K562 (cell line): ENCODE results near the gene NPAS3. TPM values are rescaled to one million over a fixed set of nuclear protein-coding genes. Genes with fewer than 3 reads are reported as not detected.

Experiments used
- ATAC-seq: fragments of 200-7000 bp; cut with Tn5 transposase; 3 replicates; pipeline ENCODE4 v1.9.1; 2020; ENCODE audit warnings: moderate library complexity
- BruUV-seq: library from RNA; stranded (reverse); fragments of 400-500 nt; replicated peaks from 2 replicates; lab custom pipeline; 2021; lab: Mats Ljungman, UMichigan
- CTCF ChIA-PET: fragments of 300-600 bp; formaldehyde crosslinking; extraction: SDS; loops from one replicate; lab custom pipeline; 2021; ENCODE audit warnings: low intra/inter-chr PET ratio; lab: Yijun Ruan, JAX
- POLR2A ChIA-PET: fragments of 300-600, 350-650 bp; sonication (Branson Sonifier 250); formaldehyde crosslinking; extraction: SDS; loops from one replicate; lab custom pipeline; 2021; ENCODE audit warnings: antibody characterized with exemption, inconsistent platforms; lab: Yijun Ruan, JAX
- DNase-seq, 4 experiments: peaks; one replicate each; pipeline versions ENCODE4 v3.0.0 to v3.0.0-alpha.2; 2011 to 2018; ENCODE audit warnings: low spot score in 3 of 4, mixed read lengths in 3 of 4; ENCODE audit errors: extremely low read depth in 1 of 4
- FAIRE-seq: peaks from 2 replicates; lab custom pipeline; 2011; peaks lifted over from hg19 to GRCh38; lab: Jason Lieb, UNC
- H2AFZ ChIP-seq: 2 replicates; pipeline ENCODE4 v1.6.0; 2011; ENCODE audit warnings: low read depth, low read length, control low read depth, inconsistent platforms
- H3K27ac ChIP-seq: fragments of 200-600 bp; 3 replicates; pipeline ENCODE4 v1.8.0; 2011; ENCODE audit warnings: low read depth, mild to moderate bottlenecking, control low read depth, inconsistent platforms, low read length, moderate library complexity, mixed read lengths; ENCODE audit errors: extremely low read depth
- H3K27me3 ChIP-seq, 2 experiments: fragments of 300-600 bp in 1 of 2; 2 replicates in 1 of 2; 3 replicates in 1 of 2; pipeline versions ENCODE4 v1.6.0 to v1.8.0; 2011; ENCODE audit warnings: inconsistent platforms in 2 of 2, low read length in 2 of 2, mild to moderate bottlenecking in 1 of 2, mixed read lengths in 1 of 2, moderate library complexity in 1 of 2; ENCODE audit not compliant: control insufficient read depth in 2 of 2, insufficient read depth in 2 of 2
- H3K36me3 ChIP-seq: fragments of 300-600 bp; 3 replicates; pipeline ENCODE4 v1.8.0; 2011; ENCODE audit warnings: mild to moderate bottlenecking, low read length, inconsistent platforms; ENCODE audit not compliant: control insufficient read depth, insufficient read depth
- H3K4me1 ChIP-seq, 2 experiments: fragments of 200-600 bp in 1 of 2; replicated peaks in 1 of 2; 2 replicates in 1 of 2; 3 replicates in 1 of 2; pipeline versions ENCODE4 v1.5.1 to v1.8.0; 2011; ENCODE audit warnings: inconsistent platforms in 2 of 2, low read length in 2 of 2, mild to moderate bottlenecking in 1 of 2, mixed read lengths in 1 of 2, moderate library complexity in 1 of 2; ENCODE audit not compliant: control insufficient read depth in 2 of 2, insufficient read depth in 2 of 2
- H3K4me2 ChIP-seq: 2 replicates; pipeline ENCODE4 v1.6.1; 2011; ENCODE audit warnings: low read length, control low read depth, inconsistent platforms, mixed read lengths; ENCODE audit not compliant: insufficient read depth
- H3K4me3 ChIP-seq: fragments of 200-600 bp; sonication (generic), shearing (Covaris generic); 2 replicates; pipeline ENCODE4 v1.5.1; 2016; ENCODE audit warnings: control low read depth, inconsistent platforms
- H3K79me2 ChIP-seq: fragments of 200-600 bp; 3 replicates; pipeline ENCODE4 v1.8.0; 2011; ENCODE audit warnings: low read length, inconsistent platforms; ENCODE audit not compliant: control insufficient read depth, insufficient read depth
- H3K9ac ChIP-seq, 2 experiments: 2 replicates each; pipeline versions ENCODE4 v1.6.0 to v1.6.1; 2011; ENCODE audit warnings: low read depth in 2 of 2, low read length in 2 of 2, control low read depth in 1 of 2, inconsistent platforms in 1 of 2, mild to moderate bottlenecking in 1 of 2, mixed read lengths in 1 of 2; ENCODE audit not compliant: insufficient read depth in 1 of 2
- H3K9me1 ChIP-seq: one replicate; pipeline ENCODE4 v1.6.0; 2011; ENCODE audit warnings: inconsistent platforms, mild to moderate bottlenecking, low read length, moderate library complexity; ENCODE audit not compliant: control insufficient read depth, insufficient read depth
- H3K9me3 ChIP-seq: replicated peaks from 2 replicates; pipeline ENCODE4 v1.5.1; 2011; ENCODE audit warnings: low read depth, low read length, inconsistent platforms; ENCODE audit not compliant: control insufficient read depth, insufficient read depth
- H4K20me1 ChIP-seq: replicated peaks from 2 replicates; pipeline ENCODE4 v1.6.1; 2011; ENCODE audit warnings: low read length, inconsistent platforms, mixed read lengths; ENCODE audit not compliant: control insufficient read depth, insufficient read depth
- DMBX1 ChIP-seq: fragments of 250-450 bp; sonication (Bioruptor Pico); IDR thresholded peaks from 2 replicates; pipeline ENCODE4 v1.8.0; 2022; ENCODE audit warnings: inconsistent platforms, mild to moderate bottlenecking, moderate library complexity, borderline replicate concordance
- ERF ChIP-seq: fragments of 450-650 bp; formaldehyde crosslinking; IDR thresholded peaks from 2 replicates; pipeline ENCODE4 v1.4.0; 2020; ENCODE audit warnings: mild to moderate bottlenecking, mixed read lengths
- PHB ChIP-seq: fragments of 250-450 bp; sonication (Bioruptor Pico); IDR thresholded peaks from 2 replicates; pipeline ENCODE4 v1.5.0; 2021
- RBM34 ChIP-seq: fragments of 200-400 bp; formaldehyde crosslinking; IDR thresholded peaks from 2 replicates; pipeline ENCODE4 v1.6.1; 2018; ENCODE audit warnings: low read length, borderline replicate concordance; ENCODE audit not compliant: insufficient read depth
- RFX1 ChIP-seq: fragments of 450-650 bp; IDR thresholded peaks from 2 replicates; pipeline ENCODE4 v1.6.1; 2016; ENCODE audit warnings: mild to moderate bottlenecking, moderate library complexity
- TAF9B ChIP-seq: fragments of 450-650 bp; IDR thresholded peaks from 2 replicates; pipeline ENCODE4 v1.6.1; 2018; ENCODE audit warnings: mild to moderate bottlenecking; ENCODE audit not compliant: partially characterized antibody
- WGBS: fragments of 100-300 bp; shearing (Covaris generic); methylation state at CpG from one replicate; pipeline ENCODE4 v1.1.6; 2016; ENCODE audit warnings: low coverage, mixed read lengths; ENCODE audit not compliant: insufficient coverage; ENCODE audit errors: missing lambda C conversion rate; 5-methylcytosine and 5-hydroxymethylcytosine counted together
- in situ Hi-C: fragments of 300-500 bp; cut with MboI; formaldehyde crosslinking; loops from 4 replicates; pipeline ENCODE4 v1.15.0; 2018; ENCODE audit warnings: inconsistent platforms, mixed read lengths
- intact Hi-C: fragments of 100-400 bp; cut with micrococcal nuclease; formaldehyde crosslinking; loops from 2 replicates; pipeline ENCODE4 v1.14.2; 2022
- polyA plus RNA-seq, 8 experiments: library from polyadenylated mRNA; depleted of rRNA in 4 of 8; stranded (reverse) in 5 of 8; unstranded in 3 of 8; fragments of >200 nt; fragmentation: Nextera tagmentation in 2 of 8; fragmentation: Illumina TruSeq in 1 of 8; extraction: Ambion mirVana in 2 of 8; extraction: Trizol in 1 of 8; gene quantifications; 2 replicates each; pipeline versions ENCODE4 v1.2.1 to v1.2.3, GENCODE V29; 2011 to 2014; ENCODE audit warnings: inconsistent platforms in 1 of 8, missing spikeins in 1 of 8
- total RNA-seq, 7 experiments: library from RNA; depleted of rRNA in 6 of 7; stranded (reverse); fragments of >200 nt in 6 of 7; fragmentation: Illumina TruSeq in 2 of 7; extraction: Trizol in 2 of 7; gene quantifications; 2 replicates each; pipeline versions ENCODE4 v1.2.1 to v1.2.3, GENCODE V29; 2011 to 2021; ENCODE audit warnings: low replicate concordance in 1 of 7
- TF ChIP-seq, protein P1 (sequence below): fragments of 450-650 bp; formaldehyde crosslinking; IDR thresholded peaks from 2 replicates; pipeline ENCODE4 v1.4.0; 2020; ENCODE audit warnings: mild to moderate bottlenecking
- TF ChIP-seq, protein P2 (sequence below): fragments of 450-650 bp; IDR thresholded peaks from 2 replicates; pipeline ENCODE4 v1.6.1; 2016; ENCODE audit warnings: missing biosample characterization, missing genetic modification characterization

NPAS3 gene
- total and polyA plus RNA-seq, 9 of the 15 experiments (the other 6 are each of a cell fraction or from before 2014, with no cell fraction given), result 0.04 TPM; not detected in 8

DNA sequence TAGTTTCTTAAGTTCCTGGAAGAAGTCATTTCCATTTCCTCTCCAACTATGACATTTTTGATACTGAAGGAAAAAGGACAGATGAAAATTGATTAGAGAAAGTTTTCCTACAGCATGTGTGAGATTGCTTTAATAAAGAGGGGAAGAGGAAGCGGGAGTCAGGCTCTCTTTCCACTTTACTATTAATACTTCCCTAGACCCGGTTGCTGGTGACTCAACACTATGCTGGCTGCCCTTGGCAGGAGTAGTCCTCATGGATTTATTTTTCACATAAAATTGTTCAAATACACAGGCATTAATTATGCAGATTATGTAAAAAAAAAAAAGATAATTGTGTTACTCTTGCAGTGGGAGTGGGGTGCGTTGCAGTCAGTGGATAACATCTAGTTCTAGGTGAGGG, 718.8 kb downstream of the NPAS3 start:
- no peak for ATAC-seq
- Histone ChIP-seq H4K20me1 (no peaks in the 10 kb centered on the region), H3K4me3 (no peak overlapping the region), H3K9me3 (no peaks in the 10 kb centered on the region), H3K4me1 (peaks cover 0 to 7% of the 10 kb centered on the region in 2 experiments; a peak in 2 of 5 replicates), H3K27me3 (no peaks in the 10 kb centered on the region), H3K36me3 (no peaks in the 10 kb centered on the region), H3K9ac (no peak overlapping the region), H3K27ac (no peak overlapping the region), H3K4me2 (no peak overlapping the region), H3K79me2 (no peaks in the 10 kb centered on the region), H2AFZ (no peak overlapping the region), H3K9me1 (no peaks in the 10 kb centered on the region)
- POLR2A ChIA-PET, result no interaction called here
- BruUV-seq, result no TSS peak
- TF ChIP-seq RBM34, result no peak
- TF ChIP-seq, protein P1, sequence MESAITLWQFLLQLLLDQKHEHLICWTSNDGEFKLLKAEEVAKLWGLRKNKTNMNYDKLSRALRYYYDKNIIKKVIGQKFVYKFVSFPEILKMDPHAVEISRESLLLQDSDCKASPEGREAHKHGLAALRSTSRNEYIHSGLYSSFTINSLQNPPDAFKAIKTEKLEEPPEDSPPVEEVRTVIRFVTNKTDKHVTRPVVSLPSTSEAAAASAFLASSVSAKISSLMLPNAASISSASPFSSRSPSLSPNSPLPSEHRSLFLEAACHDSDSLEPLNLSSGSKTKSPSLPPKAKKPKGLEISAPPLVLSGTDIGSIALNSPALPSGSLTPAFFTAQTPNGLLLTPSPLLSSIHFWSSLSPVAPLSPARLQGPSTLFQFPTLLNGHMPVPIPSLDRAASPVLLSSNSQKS (CRISPR knock-in tag), result no peak
- TF ChIP-seq TAF9B, result no peak
- TF ChIP-seq RFX1, result no peak
- TF ChIP-seq DMBX1 (CRISPR knock-in tag), result no peak
- no peak for TF ChIP-seq ERF (CRISPR knock-in tag)
- TF ChIP-seq, protein P2, sequence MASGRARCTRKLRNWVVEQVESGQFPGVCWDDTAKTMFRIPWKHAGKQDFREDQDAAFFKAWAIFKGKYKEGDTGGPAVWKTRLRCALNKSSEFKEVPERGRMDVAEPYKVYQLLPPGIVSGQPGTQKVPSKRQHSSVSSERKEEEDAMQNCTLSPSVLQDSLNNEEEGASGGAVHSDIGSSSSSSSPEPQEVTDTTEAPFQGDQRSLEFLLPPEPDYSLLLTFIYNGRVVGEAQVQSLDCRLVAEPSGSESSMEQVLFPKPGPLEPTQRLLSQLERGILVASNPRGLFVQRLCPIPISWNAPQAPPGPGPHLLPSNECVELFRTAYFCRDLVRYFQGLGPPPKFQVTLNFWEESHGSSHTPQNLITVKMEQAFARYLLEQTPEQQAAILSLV (tag), result no peak
- TF ChIP-seq PHB (CRISPR knock-in tag), result no peak
- no peak for DNase-seq
- in situ Hi-C loops (no loop called here), intact Hi-C loops (no loop called here)
- FAIRE-seq, result no peak
- CTCF ChIA-PET, result no interaction called here
- WGBS, result 4% methylated on average over 3 of the region's 3 CpGs
